DMS153 (cell line): ENCODE data around the gene ZNF565.
"Not testable (repeated sequence)": the region's sequence is repeated elsewhere in the genome, so short reads cannot be mapped to it uniquely, and the experiment has no call there.

Source experiments
- DNase-seq: peaks from one replicate; lab custom pipeline; 2025; lab: John Stamatoyannopoulos, UW

Gene ZNF565

DNA sequence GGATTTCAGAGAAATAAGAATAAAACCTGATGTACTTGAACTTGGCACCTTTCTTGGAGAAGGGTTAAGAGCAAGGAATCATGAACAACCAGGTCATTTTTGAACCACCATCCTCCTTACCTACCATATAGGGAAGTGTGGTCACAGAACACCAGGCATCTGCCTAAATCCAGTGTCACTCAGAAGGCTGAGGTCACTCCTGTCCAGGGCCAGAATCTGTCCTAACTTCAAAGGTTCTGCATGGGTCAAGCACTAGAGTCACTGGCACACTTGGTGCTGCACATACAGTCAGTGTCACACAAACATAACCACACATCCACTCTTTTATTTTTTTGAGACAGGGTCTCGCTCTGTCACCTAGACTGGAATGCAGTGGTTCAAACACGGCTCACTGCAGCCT lies 1.6 kb downstream of the ZNF565 start:
- DNase-seq = no peak

DNA sequence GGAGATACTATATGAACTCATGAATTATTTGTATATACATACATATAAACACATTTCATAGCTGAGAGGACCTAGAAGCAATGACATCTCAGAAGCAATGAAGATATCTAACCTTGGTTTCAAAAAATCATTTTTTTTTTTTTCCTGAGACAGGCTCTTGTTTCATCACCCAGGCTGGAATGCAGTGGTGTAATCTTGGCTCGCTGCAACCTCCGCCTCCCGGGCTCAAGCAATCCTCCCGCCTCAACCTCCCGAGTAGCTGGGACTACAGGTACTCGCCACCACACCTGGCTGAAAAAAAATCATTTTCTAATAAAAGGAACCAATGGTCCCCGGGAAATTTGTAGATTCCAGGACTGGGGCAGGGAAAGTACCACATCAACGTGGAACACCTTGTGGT lies 4.0 kb downstream of the ZNF565 start:
- DNase-seq = no peak

DNA sequence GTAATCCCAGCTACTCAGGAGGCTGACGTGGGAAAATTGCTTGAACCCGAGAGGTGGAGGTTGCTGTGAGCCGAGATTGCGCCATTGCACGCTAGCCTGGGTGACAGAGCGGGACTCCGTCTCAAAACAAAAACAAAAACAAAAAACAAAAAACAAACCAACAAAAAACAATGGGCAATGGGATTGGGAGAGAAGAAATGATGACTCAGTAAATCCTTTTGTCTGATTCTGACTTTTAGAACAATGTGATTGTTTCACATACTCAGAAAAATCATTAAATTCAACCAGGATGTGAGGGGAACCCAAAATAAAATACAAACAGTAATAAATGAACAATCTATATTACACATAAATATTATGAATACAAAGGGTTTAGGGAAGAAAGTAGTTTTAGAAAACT lies 5.1 kb downstream of the ZNF565 start:
- no peak for DNase-seq

DNA sequence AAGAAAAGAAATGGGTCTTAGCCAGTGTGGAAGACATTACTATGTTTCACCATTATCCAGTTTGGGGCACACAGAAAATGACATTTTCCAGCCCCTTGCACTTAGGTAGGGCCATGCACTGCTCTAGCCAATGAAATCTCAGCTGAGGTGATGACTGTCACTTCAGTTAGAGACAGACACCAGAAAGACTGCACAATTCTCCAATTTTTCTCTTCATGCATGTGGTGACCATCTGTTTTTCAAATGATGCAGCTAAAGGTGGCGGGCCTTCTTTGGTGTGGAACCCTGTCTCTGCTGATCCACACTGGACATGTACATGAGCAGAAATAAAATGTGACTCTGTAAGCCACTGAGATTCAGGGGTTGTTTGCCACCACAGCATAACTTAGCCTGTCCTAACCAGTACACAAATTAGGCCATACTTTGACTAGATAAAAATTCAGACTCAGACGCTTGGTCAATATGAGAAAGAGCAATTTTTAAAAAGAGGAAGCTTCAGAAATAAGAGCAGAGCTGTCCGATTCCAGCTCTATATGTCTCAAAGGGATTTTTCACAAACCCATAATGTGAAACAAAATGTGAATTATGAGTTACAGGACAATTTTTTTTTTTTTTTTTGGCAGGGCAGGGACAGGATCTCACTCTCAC lies 6.7 kb downstream of the ZNF565 start:
- DNase-seq = no peak

DNA sequence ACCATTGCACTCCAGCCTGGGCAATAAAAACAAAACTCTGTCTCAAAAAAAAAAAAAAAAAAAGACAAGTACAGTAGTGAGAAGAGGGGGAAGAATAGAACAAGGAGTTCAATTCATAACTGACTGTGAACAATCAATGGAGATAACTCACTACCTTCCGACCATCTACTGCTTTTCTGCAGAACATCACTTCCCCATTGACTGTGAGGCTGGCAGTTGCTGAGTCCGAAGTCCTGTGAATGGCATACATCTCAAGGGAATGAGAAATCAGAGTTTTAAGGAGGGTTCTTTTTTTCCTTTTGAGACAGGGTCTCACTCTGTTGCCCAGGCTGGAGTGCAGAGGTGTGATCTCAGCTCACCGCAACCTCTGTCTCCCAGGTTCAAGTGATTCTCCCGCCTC lies 11.2 kb downstream of the ZNF565 start:
- DNase-seq = no peak

DNA sequence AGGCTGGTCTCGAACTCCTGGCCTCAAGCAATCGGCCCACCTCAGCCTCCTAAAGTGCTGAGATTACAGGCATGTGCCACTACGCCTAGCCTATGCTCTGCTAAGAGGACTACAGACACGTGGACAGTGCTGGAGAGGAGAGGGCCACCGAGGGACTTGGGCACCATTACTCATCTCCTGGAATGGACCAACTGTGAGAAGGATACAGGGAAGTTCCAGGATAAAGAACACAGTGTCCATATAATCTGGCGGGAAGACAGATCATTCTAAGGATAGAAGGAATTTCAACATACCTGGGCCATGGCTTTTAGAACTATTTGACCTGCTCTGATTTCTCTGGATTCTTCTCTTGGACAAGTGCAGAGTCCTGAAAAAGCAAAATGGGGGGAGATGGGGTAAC lies 12.8 kb downstream of the ZNF565 start:
- DNase-seq = no peak

DNA sequence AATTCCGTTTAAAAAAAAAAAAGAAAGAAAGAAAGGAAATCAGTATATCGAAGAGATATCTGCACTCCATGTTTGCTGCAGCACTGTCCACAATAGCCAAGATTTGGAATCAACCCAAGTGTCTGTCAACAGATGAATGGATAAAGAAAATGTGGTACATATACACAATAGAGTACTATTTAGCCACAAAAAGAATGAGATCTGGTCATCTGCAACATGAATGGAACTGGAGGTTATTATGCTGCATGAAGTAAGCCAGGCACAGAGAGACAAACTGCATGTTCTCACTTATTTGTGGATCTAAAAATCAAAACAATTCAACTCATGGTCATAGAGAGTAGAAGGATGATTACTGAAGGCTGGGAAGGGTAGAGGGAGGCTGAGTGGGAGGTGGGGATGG lies 16.3 kb downstream of the ZNF565 start:
- no peak for DNase-seq

DNA sequence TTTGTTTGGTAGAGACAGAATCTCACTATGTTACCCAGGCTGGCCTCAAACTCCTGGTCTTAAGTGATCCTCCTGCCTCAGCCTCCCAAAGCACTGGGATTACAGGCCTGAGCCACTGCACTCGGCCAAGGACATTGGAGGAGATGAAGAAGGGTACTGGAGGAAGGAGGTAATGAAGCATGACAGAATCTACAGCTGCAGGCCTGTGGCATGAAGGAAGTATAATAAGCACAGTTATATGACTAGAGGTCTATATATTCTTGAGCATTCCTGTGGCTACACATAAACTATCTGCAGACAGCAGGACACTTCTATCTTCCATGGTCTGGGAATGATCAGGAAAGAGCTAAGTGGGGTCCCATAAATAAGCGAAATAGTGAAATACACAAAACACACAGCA lies 18.2 kb downstream of the ZNF565 start:
- no peak for DNase-seq

DNA sequence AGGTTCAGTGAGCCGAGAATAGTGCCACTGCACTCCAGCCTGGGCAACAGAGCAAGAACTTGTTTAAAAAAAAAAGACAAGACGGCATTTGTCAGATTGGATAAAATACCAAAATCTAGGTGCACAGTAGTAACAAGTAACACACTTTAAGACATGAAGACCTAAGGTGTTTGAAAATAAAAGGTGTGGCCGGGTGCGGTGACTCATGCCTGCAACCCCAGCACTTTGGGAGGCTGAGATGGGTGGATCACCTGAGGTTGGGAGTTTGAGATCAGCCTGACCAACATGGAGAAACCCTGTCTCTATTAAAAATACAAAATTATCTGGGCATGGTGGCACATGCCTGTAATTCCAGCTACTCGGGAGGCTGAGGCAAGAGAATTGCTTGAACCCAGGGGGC lies 27.7 kb downstream of the ZNF565 start:
- not testable (repeated sequence) for DNase-seq

DNA sequence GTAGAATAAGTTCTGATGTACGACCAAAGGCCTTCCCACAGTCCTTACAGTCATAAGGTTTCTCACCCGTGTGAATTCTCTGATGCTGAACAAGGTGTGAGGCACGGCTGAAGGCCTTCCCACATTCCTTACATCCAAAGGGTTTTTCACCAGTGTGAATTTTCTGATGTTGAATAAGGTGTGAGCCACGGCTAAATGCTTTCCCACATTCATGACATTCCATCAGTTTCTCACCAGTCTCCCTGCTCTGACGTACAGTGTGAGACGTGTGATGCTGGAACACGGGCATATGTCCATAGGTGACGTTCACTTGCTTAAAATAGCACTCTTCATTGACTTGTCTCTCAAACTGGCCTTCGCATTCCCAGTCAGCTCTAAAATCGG lies 31.2 kb downstream of the ZNF565 start:
- DNase-seq = no peak

DNA sequence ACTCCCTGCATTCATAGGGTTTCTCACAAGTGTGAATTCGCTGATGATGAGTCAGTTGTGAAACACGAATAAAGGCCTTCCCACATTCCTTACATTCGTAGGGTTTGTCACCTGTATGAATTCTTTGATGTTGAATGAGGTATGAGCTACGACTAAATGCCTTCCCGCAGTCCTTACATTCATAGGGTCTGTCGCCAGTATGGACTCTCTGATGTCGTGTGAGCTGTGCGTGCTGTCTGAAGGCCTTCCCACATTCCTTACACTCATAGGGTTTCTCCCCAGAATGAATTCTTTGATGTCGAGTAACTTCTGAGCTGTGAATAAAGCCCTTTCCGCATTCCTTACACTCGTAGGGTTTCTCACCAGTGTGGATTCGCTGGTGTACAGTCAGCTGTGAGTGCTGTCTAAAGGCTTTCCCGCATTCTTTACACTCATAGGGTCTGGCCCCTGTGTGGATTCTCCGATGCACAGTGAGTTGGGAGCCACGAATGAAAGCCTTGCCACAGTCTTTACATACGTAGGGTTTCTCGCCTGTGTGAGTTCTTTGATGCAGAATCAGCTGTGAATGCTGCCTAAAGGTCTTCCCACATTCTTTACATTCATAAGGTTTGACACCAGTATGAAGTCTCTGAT lies 31.7 kb downstream of the ZNF565 start:
- no peak for DNase-seq

DNA sequence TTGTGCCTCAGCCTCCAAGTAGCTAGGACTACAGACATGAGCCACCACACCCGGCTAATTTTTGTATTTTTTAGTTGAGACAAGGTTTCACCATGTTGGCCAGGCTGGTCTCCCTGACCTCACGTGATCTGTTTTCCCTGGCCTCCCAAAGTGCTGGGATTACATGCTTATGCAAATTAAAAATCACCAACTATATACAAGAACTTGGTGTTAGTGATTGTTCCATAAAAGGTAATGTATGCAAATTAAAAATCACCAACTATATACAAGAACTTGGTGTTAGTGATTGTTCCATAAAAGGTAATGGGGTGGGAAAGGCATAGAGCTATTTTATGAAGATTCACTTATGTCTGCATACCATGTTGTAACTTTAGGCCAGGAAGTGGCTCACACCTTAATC lies 35.4 kb downstream of the ZNF565 start:
- not testable (repeated sequence) for DNase-seq

DNA sequence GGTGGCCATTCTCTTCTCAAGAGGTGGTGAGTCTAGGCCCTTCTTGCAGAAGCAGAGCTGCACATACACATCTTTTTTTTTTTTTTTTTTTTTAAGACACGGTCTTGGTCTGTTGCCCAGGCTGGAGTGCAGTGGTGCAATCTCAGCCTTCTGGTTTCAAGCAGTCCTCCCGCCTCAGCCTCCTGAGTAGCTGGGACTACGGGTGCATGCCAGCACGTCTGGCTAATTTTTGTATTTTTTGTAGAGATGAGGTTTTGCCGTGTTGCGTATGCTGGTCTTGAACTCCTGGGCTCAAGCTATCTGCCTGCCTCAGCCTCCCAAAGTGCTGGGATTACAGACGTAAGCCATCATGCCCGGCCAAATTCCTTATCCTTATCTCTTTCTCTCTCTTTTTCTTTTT lies 40.6 kb downstream of the ZNF565 start:
- DNase-seq = not testable (repeated sequence)

DNA sequence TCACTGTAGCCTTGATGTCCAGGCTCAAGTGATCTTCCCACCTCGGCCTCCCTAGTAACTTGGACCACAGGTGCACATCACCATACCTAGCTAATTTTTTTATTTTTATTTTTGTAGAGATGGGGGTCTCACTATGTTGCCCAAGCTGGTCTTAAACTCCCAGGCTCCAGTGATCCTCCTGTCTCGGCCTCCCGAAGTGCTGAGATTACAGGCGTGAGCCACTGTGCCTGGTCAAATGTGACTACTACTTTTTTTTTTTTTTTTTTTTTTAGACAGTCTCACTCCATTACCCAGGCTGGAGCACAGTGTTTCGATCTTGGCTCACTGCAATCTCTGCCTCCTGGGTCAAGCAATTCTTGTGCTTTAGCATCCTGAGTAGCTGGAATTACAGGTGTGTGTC lies 41.6 kb downstream of the ZNF565 start:
- DNase-seq = no peak

DNA sequence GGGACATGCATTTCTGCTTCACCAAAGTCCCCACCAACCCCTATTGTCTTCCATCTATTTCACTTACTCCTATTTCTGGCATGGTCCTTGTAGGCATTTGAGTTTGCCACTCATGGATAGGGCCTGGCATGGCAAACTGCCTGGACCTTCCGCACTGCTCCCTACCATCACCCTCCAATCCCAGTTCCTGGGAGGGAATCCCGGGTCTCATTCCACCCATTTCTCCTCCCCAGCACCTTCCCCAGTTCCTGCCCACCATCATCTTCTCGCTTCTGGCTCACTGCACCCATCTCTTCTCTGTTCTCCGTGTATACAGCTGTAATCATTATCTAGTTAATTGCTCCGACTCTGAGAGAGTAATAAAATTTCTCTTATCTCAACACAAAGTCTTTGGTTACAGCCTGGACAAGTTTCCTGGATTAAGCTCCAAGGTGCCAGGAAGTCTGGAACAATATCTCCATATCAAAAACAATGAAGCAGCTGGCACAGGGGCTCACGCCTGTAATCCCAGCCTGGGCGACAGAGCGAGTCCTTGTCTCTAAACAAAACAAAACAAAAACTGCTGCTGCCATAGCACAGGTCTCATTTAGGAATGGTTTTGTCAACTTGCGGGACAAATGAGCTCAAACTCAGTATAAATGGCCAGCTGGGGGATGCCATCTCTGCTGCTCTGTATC lies 45.2 kb downstream of the ZNF565 start:
- DNase-seq = peak; percentile 96

DNA sequence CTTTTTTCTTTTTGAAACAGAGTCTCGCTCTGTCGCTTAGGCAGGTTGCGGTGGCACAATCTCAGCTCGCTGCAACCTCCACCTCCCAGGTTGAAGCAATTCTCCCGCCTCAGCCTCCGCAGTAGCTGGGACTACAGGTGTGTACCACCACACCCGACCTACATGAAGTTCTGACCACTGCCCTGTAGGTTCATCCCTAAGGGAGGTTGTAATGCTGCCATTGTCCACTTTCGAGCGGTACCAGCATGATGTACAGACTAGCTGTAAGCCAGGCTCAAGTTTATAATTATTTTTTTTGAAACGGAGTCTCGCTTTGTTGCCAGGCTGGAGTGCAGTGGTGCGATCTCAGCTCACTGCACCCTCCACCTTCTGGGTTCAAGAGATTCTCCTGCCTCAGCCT lies 50.7 kb downstream of the ZNF565 start:
- no peak for DNase-seq

DNA sequence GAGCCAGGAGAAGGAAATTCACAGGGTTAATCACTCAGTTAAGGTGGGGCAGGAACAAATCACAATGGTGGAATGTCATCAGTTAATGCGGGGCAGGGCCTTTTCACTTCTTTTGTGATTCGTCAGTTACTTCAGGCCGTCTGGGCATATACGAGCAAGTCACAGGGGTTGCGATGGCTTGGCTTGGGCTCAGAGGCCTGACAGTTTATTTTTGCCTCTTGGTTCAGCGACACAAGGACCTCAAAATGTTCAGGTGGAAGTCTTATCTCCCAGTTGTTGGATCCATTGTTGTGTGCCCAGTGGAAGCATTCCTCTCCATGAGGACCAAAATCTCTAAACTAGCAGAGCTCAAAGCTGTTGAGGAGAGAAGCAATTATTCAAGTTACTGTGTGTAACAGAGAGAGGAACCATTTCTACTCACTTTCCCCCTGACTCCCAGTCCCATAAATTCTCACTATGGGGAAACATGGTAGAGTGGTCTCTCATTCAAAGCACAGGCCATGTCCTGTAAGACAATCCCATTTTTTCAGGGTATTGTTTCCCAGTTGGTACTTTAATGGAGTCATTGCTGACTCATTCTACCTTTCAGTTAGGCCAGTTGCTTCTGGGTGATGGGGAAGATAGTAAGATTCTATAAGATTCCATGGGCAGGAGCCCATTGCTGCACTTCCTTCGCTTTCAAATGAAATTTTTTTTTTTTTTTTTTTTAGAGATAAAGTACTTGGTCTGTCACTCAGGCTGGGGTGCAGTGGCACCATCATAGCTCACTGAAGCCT lies 53.5 kb downstream of the ZNF565 start:
- DNase-seq = no peak

DNA sequence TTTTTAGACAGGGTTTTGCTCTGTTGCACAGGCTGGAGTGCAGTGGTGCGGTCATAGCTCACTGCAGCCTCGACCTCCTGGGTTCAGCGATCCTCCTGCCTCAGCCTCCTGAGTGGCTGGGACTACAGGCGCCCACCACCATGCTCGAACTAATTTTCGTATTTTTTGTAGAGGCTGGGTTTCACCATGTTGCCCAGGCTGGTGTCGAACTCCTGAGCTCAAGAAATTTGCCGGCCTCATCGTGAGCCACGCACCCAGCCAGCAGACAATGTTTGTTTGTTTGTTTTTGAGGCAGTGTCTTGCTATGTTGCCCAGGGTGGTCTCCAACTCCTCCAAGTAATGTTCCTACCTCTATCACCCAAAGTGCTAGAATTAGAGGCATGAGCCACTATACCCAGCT lies 61.3 kb downstream of the ZNF565 start:
- no peak for DNase-seq

DNA sequence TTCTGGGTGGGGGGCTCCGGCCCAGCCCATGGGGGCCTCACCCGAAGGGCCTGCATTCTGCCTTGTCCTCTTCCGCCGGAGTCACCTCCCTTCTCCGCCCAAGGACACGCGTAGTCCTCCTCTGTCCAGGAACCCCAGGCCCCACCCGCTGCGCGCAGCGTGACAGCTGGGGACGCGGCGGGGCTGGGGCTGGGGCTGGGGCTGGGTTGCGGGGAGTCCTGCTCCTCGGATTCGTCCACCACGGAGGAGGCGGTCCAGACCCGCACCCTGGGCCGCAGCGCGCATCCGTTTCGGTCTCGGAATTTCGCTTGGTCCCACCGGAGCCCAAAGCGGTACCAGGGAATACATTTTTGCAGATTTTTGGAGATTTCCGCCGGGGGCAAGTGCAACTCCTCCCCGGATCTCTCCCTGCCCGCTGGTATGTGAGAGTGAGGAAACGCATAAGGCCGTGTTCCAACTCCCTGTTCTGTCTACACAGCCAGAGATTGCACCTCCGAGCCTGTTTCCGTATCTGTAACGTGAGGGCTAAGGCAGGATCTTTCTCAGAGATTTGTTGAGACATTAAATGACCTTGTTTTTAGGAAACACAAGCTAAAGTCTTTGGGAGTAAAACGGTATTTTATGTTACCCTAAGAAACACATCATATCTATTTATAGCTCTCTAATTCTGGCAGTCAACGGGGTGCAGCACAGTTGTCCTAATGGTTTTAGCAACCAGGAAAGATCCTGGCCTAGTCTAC lies 61.9 kb downstream of the ZNF565 start, which contains the start of gene COX7A1:
Gene COX7A1 (minus strand): TSS at position 96 of the 740 bp plus-strand sequence. CDS start 40 bp downstream, at position 56.
- DNase-seq = no peak

DNA sequence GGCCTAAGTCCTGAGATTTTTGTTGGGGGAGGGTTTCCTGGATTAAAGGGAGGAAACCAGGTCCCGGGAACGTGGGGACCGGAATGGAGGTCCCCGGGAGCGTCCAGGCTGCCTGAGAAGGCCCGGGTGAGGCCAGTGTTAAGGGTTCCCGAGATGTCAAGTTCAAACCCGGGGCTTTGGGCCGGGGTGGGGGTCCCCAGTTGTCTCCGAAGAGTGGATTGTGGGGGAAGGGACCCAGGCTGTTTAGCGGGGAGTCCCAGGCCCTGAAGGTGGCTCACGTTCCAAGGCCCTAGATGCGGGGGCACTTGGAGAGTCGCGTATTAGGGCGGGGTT lies 62.5 kb downstream of the ZNF565 start:
- DNase-seq = no peak

DNA sequence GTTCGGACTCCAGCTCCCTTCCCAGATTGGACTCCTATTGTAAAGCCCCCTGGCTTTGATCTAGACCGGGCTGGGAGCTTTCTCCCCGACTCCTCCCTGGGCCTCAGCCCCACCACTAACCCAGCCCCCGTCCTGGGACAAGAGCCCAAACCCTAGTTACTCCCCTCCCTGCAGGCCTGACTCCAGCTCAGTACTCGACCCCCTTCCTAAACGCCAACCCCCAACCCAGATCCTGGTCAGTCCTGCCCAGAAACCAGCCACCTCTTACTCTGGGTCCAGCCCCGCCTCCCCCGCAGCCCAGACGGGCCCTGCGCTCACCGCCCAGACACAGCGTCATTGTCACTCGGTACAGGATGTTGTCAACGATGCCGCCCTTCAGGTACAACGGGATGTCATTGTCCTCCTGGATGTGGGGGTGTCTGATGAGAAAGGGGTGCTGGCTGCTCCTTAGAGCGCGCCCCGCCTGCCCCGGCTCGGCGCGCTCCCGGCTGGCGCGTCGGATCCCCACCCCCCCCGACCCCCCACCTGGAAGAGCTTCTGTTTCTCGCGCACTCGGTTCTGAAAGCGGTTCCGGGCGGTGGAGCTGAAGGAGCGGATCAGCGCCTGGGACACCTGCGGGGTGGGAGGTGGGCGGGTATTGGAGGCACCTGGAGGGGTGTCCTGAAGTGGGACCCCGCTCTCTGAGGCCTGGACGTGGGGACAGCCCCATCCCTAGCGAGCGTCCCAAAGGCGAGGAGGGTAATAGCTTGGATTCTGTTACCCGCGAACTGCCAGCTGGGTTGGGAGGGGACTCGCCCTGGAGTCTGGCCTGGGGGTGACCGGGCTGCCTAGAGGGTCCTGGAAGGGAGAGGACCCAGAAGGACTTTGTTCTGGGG lies 63.1 kb downstream of the ZNF565 start:
- no peak for DNase-seq
